Lung (tissue), 16 donors: ENCODE results near the gene SCNN1B. TPM values are rescaled to one million over a fixed set of nuclear protein-coding genes. Genes with fewer than 3 reads are reported as not detected.
"Not testable (repeated sequence)": the region's sequence is repeated elsewhere in the genome, so short reads cannot be mapped to it uniquely, and the experiment has no call there.

Experiments used
- ATAC-seq: fragments of 200-7000 bp; cut with Tn5 transposase; one replicate; pipeline ENCODE4 v1.9.1; 2020; ENCODE audit warnings: moderate number of reproducible peaks; ENCODE audit not compliant: insufficient read depth, low FRiP score
- DNase-seq, 3 donors: peaks; one replicate each; pipeline ENCODE4 v3.0.0-alpha.2; 2013 to 2017
- H3K27ac ChIP-seq, 2 donors: one replicate each; pipeline ENCODE4 v1.5.1; 2013; ENCODE audit warnings: mild to moderate bottlenecking in 2 of 2, moderate library complexity in 2 of 2, control low read depth in 1 of 2, inconsistent platforms in 1 of 2, low read depth in 1 of 2, low read length in 1 of 2
- H3K27me3 ChIP-seq, 3 donors: one replicate each; pipeline ENCODE4 v1.5.1; 2013; ENCODE audit warnings: low read length in 2 of 3; ENCODE audit not compliant: control insufficient read depth in 3 of 3, insufficient read depth in 3 of 3
- H3K36me3 ChIP-seq, 4 donors: one replicate each; pipeline ENCODE4 v1.5.1; 2013; ENCODE audit warnings: low read length in 4 of 4, mild to moderate bottlenecking in 1 of 4, moderate library complexity in 1 of 4; ENCODE audit not compliant: control insufficient read depth in 4 of 4, insufficient read depth in 4 of 4
- H3K4me1 ChIP-seq, 5 donors: one replicate each; pipeline ENCODE4 v1.5.1; 2013; ENCODE audit warnings: low read length in 5 of 5, mild to moderate bottlenecking in 2 of 5, moderate library complexity in 1 of 5; ENCODE audit not compliant: control insufficient read depth in 5 of 5, insufficient read depth in 5 of 5
- H3K4me3 ChIP-seq: one replicate; pipeline ENCODE4 v1.5.1; 2013; ENCODE audit warnings: mild to moderate bottlenecking, control low read depth, moderate library complexity
- H3K9ac ChIP-seq, 2 donors: one replicate each; pipeline ENCODE4 v1.5.1; 2013; ENCODE audit warnings: low read length in 2 of 2, control low read depth in 1 of 2; ENCODE audit not compliant: insufficient read depth in 1 of 2
- H3K9me3 ChIP-seq, 4 donors: one replicate each; pipeline ENCODE4 v1.5.1; 2013; ENCODE audit warnings: low read length in 3 of 4, mild to moderate bottlenecking in 1 of 4, moderate library complexity in 1 of 4; ENCODE audit not compliant: control insufficient read depth in 4 of 4, insufficient read depth in 3 of 4
- CTCF ChIP-seq: IDR thresholded peaks from 2 replicates; pipeline ENCODE4 v1.5.1; 2012; ENCODE audit warnings: mild to moderate bottlenecking; ENCODE audit errors: control extremely low read depth, extremely low read depth
- WGBS, 2 donors: extraction: QIAGEN DNeasy Blood & Tissue Kit; methylation state at CpG; one replicate each; pipeline ENCODE4 v1.1.7; 2013; 5-methylcytosine and 5-hydroxymethylcytosine counted together
- long read RNA-seq, 5 donors: transcript quantifications; one replicate each; lab custom pipeline, GENCODE V29; 2026
- polyA plus RNA-seq, 2 donors: library from polyadenylated mRNA; stranded (reverse); fragments of 200-250 nt; gene quantifications; one replicate each; pipeline ENCODE4 v1.2.1, GENCODE V29; 2013
- total RNA-seq, 2 donors: library from RNA; depleted of rRNA in 1 of 2; stranded (reverse); fragments of >200 nt in 1 of 2; gene quantifications; one replicate each; pipeline ENCODE4 v1.2.1, GENCODE V29; 2014 to 2021
- donor health status: control.
- donor health status: control.
- donor health status: Bipolar disorder and iron deficiency.
- donor health status: healthy.
- donor health status: DM: yes; HTN: yes; CAD: no.

SCNN1B gene, protein sequence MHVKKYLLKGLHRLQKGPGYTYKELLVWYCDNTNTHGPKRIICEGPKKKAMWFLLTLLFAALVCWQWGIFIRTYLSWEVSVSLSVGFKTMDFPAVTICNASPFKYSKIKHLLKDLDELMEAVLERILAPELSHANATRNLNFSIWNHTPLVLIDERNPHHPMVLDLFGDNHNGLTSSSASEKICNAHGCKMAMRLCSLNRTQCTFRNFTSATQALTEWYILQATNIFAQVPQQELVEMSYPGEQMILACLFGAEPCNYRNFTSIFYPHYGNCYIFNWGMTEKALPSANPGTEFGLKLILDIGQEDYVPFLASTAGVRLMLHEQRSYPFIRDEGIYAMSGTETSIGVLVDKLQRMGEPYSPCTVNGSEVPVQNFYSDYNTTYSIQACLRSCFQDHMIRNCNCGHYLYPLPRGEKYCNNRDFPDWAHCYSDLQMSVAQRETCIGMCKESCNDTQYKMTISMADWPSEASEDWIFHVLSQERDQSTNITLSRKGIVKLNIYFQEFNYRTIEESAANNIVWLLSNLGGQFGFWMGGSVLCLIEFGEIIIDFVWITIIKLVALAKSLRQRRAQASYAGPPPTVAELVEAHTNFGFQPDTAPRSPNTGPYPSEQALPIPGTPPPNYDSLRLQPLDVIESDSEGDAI
- total RNA-seq (10 to 100 TPM; 16.4 to 58.7 TPM), polyA plus RNA-seq (10 to 100 TPM; 41.2 to 41.4 TPM)
- long read RNA-seq, donor 1, result 0 reads
- long read RNA-seq, donor 2, result 0 reads
- long read RNA-seq, donor 3, result 0 reads
- long read RNA-seq, donor 4, result 0 reads
- long read RNA-seq, donor 5, result 0 reads

DNA sequence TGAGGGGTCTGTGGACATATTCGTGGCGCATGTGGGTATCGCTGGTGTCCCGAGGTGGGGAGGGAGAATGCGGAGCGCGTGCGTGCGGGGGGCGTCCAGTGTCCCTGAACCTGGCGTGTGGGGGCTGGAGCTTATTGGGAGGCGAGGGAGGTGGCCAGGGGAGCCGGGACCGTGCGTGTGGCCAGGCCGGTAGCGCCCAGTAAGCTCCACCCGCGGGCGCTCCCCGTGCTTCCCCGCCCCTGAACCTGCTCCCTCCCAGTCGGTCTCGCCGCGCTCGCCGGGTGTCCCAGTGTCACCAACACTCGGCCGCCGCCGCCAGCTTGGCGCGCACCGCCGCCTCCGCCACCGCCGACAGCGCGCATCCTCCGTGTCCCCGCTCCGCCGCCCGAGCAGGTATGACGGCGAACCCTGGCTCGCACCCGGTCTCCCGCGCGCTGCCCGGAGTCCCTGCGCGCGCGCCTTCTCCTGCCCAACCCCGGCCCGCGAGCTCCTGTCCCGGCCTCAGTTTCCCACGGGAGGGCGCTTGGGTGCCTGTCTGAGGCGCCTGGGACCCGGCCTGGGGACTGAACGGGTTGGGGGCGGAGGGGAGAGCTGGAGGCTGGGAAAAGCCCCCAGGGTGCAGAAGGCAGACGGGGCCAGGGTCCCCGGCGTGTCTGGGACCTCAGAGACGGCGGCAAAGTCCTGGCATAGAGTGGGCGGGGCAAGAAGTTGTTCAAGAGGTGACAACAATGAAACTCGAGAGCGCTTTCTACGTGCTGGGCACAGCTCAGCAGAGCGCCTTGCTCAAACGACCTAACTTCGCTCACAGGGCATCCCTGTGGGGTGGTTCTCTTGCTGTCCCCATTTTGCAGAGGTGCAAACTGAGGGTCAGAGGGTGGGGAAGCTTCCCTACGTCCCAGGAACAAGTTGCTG is at the start of gene SCNN1B:
TSS of gene SCNN1B (plus strand) at position 258 of the 912 bp plus-strand sequence. CDS start 46,298 bp downstream, outside the sequence.
- ATAC-seq (peak; percentile 54), DNase-seq (peak in 1 of 3 donors; percentile 26)
- 3 to 5% methylated on average over 72 to 81 of the region's 81 CpGs for WGBS, 2 donors
- Histone ChIP-seq H3K4me1 (no peaks in the 10 kb centered on the region), H3K36me3 (no peaks in the 10 kb centered on the region), H3K9ac (no peak within 1 kb of the TSS), H3K4me3 (peak within 1 kb of the TSS; percentile 62), H3K9me3 (peaks cover 0 to 2% (median 0%) of the 10 kb centered on the region in 4 donors), H3K27me3 (peaks cover 0 to 31% (median 17%) of the 10 kb centered on the region in 3 donors), H3K27ac (peak within 1 kb of the TSS in 1 of 2 donors; percentile 26)
- TF ChIP-seq CTCF, result no peak

- Histone ChIP-seq H3K4me3 (no peak overlapping the region), H3K27ac (no peak overlapping the region), H3K9ac (no peak overlapping the region), H3K27me3 (no peaks in the 10 kb centered on the region), H3K36me3 (no peaks in the 10 kb centered on the region), H3K9me3 (no peaks in the 10 kb centered on the region), H3K4me1 (no peaks in the 10 kb centered on the region)
- TF ChIP-seq CTCF, result no peak
- 86 to 93% methylated on average over 5 of the region's 5 CpGs for WGBS, 2 donors
- no peak for ATAC-seq
- DNase-seq, result no peak
These were observed 49.8 kb upstream of the SCNN1B start for GRCh38 chr16:23252310-23252709.

DNA sequence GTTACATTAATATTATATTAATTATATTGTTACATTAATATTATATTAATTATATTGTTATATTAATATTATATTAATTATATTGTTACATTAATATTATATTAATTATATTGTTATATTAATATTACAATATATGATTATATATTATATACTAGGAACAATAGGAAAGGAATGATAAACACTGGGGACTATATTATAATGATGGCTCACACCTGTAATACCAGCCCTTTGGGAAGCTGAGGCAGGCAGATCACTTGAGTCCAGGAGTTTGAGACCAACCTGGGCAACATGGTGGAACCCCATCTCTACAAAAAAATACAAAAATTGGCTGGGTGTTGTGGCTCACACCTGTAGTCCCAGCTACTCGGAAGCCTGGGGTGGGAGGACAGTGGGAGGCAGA is 48.5 kb upstream of the SCNN1B start:
- H3K4me1 ChIP-seq, result peaks cover 0 to 11% (median 0%) of the 10 kb centered on the region in 5 donors
- H3K27me3 ChIP-seq, H3K9ac ChIP-seq, H3K36me3 ChIP-seq, H3K9me3 ChIP-seq, DNase-seq, H3K4me3 ChIP-seq, H3K27ac ChIP-seq, ATAC-seq: not testable (repeated sequence)
- WGBS, 2 donors, result 89 to 96% methylated on average over 1 of the region's 1 CpG
